RWPE1 (cell line): ENCODE results near the gene SCLY.
"Not testable (repeated sequence)": the region's sequence is repeated elsewhere in the genome, so short reads cannot be mapped to it uniquely, and the experiment has no call there.

Source experiments
- CTCF ChIA-PET: fragments of 350-600 bp; sonication (Branson Sonifier 250); formaldehyde crosslinking; extraction: SDS; loops from one replicate; lab custom pipeline; 2021; lab: Yijun Ruan, JAX
- POLR2A ChIA-PET: fragments of 400-600 bp; formaldehyde crosslinking; extraction: SDS; loops from one replicate; lab custom pipeline; 2020; ENCODE audit warnings: antibody characterized with exemption; ENCODE audit not compliant: low non-redundant PET; lab: Yijun Ruan, JAX
- DNase-seq: peaks from one replicate; pipeline ENCODE4 v3.0.0; 2012; ENCODE audit warnings: low spot score
- H3K27ac ChIP-seq: fragments of 450-650 bp; 2 replicates; pipeline ENCODE4 v1.5.1; 2017
- TF ChIP-seq, protein P1 (sequence below): fragments of 450-650 bp; conservative IDR thresholded peaks from 2 replicates; pipeline ENCODE4 v1.5.1; 2017; ENCODE audit warnings: low read depth, mild to moderate bottlenecking

Gene SCLY

GRCh38 chr2:238027591-238028415, 33.0 kb upstream of the SCLY start:
- CTCF ChIA-PET, result no interaction called here
- no peak for DNase-seq
- TF ChIP-seq, protein P1, sequence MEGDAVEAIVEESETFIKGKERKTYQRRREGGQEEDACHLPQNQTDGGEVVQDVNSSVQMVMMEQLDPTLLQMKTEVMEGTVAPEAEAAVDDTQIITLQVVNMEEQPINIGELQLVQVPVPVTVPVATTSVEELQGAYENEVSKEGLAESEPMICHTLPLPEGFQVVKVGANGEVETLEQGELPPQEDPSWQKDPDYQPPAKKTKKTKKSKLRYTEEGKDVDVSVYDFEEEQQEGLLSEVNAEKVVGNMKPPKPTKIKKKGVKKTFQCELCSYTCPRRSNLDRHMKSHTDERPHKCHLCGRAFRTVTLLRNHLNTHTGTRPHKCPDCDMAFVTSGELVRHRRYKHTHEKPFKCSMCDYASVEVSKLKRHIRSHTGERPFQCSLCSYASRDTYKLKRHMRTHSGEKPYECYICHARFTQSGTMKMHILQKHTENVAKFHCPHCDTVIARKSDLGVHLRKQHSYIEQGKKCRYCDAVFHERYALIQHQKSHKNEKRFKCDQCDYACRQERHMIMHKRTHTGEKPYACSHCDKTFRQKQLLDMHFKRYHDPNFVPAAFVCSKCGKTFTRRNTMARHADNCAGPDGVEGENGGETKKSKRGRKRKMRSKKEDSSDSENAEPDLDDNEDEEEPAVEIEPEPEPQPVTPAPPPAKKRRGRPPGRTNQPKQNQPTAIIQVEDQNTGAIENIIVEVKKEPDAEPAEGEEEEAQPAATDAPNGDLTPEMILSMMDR, result no peak
- peak overlapping the region; percentile 12; the same call in 1 of the 2 replicates for H3K27ac ChIP-seq
- POLR2A ChIA-PET, result no interaction called here

DNA sequence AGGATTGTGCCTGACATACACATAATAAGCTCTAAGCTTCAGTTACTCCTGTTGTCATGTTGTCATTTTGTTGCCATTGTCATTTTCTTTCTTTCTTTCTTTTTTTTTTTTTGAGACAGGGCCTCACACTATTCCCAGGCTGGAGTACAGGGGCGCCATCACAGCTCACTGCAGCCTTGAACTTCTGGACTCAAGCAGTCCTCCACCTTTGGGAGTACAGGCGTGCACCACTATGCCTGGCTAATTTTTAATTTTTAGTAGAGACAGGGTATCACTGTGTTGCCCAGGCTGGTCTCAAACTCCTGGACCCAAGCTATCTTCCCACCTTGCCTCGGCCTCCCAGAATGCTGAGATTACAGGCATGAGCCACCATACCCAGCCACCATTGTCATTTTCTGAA, 30.9 kb upstream of the SCLY start:
- no peak for DNase-seq
- TF ChIP-seq, protein P1, result no peak
- ChIA-PET CTCF (interaction anchor here (0.6 kb wide), 2 partner anchors 53 to 160 kb away, joined by 3 to 4 read pairs; no protein-coding TSS in a partner anchor), POLR2A (no interaction called here)
- no peak overlapping the region for H3K27ac ChIP-seq

DNA sequence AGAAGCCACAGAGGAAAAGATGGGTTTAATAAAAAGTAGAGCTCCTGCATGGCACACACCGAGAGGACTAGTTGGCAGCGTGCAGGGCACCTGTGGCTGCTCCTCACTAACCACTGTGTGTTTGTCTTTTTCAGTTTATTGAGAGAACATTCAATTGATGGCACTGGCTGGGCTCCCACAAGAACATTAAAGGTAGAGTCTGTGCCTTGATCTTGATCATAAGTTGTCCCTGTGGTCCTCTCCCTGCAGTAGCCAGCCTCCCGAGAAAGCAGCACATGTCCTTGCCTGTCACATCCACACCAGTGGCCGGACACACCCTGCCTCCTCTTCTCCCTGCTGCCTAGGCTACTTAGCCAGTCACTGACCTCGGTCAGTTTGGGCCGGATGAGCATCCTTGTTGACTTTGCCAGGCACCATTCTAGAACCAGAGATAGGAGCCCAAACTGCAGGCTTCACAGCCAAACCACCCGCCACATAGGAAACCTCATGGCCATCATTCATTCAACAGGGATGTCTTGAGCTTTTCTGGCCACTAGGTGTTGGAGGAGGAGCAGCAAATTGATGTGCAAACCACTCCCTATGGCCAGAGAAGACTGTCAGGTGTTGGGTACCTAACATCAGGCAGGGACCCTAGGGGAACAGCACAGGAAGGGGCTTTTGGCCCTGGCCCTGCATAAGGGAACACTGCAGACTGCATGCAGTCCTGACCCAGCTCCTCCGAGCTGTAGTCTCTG, 30.2 kb upstream of the SCLY start:
- POLR2A ChIA-PET, result no interaction called here
- DNase-seq, result no peak
- CTCF ChIA-PET, result interaction anchor here (0.6 kb wide), 1 partner anchor 161 kb away, joined by 3 read pairs; no protein-coding TSS in a partner anchor
- TF ChIP-seq, protein P1, result no peak
- H3K27ac ChIP-seq, result peak overlapping the region; percentile 54

GRCh38 chr2:238031751-238032150, 29.1 kb upstream of the SCLY start:
- peak; percentile 46 for DNase-seq
- H3K27ac ChIP-seq, result no peak overlapping the region
- TF ChIP-seq, protein P1, result no peak
- ChIA-PET POLR2A (no interaction called here), CTCF (no interaction called here)

DNA sequence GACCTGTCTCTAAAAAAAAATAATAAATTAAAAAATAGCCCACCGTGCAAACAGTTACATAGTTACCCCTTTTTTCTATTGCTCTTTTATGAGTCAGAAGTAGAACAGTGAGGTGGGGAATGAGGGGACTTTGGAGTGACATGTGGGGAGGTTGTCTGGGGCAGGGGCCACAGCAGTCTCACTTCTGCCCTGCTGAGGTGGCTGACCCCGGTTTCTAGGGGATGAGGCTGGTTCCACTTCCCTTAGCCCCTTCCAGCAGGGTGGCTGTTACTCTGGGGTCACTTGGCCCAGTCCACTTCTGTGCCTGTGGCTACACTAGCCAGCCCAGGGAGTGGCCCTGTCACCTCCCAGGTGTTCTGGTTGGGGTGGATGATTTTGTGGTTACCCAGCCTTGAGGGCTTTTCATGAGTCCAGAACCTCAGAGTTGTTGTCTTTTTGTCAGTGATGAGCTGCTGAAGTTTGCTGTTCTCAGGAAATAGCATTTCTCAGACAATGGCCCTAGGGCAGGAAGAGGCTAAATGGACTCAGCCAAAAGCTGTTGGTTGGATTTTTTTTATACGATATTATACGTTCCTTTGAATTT, 28.0 kb upstream of the SCLY start:
- ChIA-PET POLR2A (no interaction called here), CTCF (no interaction called here)
- DNase-seq, result no peak
- H3K27ac ChIP-seq, result peak overlapping the region; percentile 48
- TF ChIP-seq, protein P1, result no peak

- POLR2A ChIA-PET, result not testable (repeated sequence)
- CTCF ChIA-PET, result interaction anchor here (0.6 kb wide), 1 partner anchor 72 kb away, joined by 4 read pairs; no protein-coding TSS in a partner anchor
- peak overlapping the region; percentile 48 for H3K27ac ChIP-seq
- DNase-seq, result peak; percentile 32
These were observed 26.8 kb upstream of the SCLY start for GRCh38 chr2:238033991-238034390.
